NCI-H2227 (cell line): ENCODE results near the gene KIFC1.

Experiments used
- DNase-seq: peaks from one replicate; lab custom pipeline; 2025; ENCODE audit not compliant: unreplicated experiment; lab: John Stamatoyannopoulos, UW

The KIFC1 gene

GRCh38 chr6:33410050-33410710 is 18.6 kb downstream of the KIFC1 start:
- peak; percentile 99 for DNase-seq

GRCh38 chr6:33410711-33411631 is 19.3 kb downstream of the KIFC1 start, which contains the start of gene PHF1:
PHF1 (plus strand) TSS chr6:33411014; CDS start chr6:33412264, 1,250 bp downstream.
- peak; percentile 85 for DNase-seq

GRCh38 chr6:33411632-33412005 is 20.0 kb downstream of the KIFC1 start:
- DNase-seq = no peak

GRCh38 chr6:33412140-33413009 is 20.8 kb downstream of the KIFC1 start:
- DNase-seq = no peak

- no peak for DNase-seq
Measured at GRCh38 chr6:33413241-33414120, 21.9 kb downstream of the KIFC1 start.

- DNase-seq = no peak
Measured at GRCh38 chr6:33414592-33415271, 23.1 kb downstream of the KIFC1 start.

GRCh38 chr6:33415831-33416230 is 24.2 kb downstream of the KIFC1 start:
- DNase-seq = no peak

GRCh38 chr6:33416386-33417127 is 24.9 kb downstream of the KIFC1 start:
- no peak for DNase-seq

- no peak for DNase-seq
Measured at GRCh38 chr6:33417128-33417902, 25.7 kb downstream of the KIFC1 start.

GRCh38 chr6:33417903-33418689 is 26.5 kb downstream of the KIFC1 start, which contains the start of gene CUTA:
CUTA (minus strand) TSS chr6:33418107; CDS start chr6:33418000, 107 bp downstream.
- DNase-seq = peak; percentile 100

- no peak for DNase-seq
Measured at GRCh38 chr6:33418690-33419291, 27.2 kb downstream of the KIFC1 start.

GRCh38 chr6:33419580-33420490 is 28.2 kb downstream of the KIFC1 start, which contains the start of gene SYNGAP1:
SYNGAP1 (plus strand) TSS chr6:33420065; CDS start chr6:33420265, 200 bp downstream.
- peak; percentile 67 for DNase-seq

GRCh38 chr6:33420491-33421343 is 29.1 kb downstream of the KIFC1 start:
- DNase-seq = peak; percentile 77

- DNase-seq = no peak
Measured at GRCh38 chr6:33421344-33421643, 29.7 kb downstream of the KIFC1 start.

- no peak for DNase-seq
Measured at GRCh38 chr6:33423777-33424176, 32.2 kb downstream of the KIFC1 start.
